Skeletal muscle tissue (tissue), 4 donors: ENCODE results near the gene ADGRG3. TPM values are rescaled to one million over a fixed set of nuclear protein-coding genes. Genes with fewer than 3 reads are reported as not detected.
"Not testable (repeated sequence)": the region's sequence is repeated elsewhere in the genome, so short reads cannot be mapped to it uniquely, and the experiment has no call there.

Experiments used
- H3K27ac ChIP-seq: one replicate; pipeline ENCODE4 v1.7.0; 2013; ENCODE audit warnings: mild to moderate bottlenecking, low read depth, low read length, inconsistent platforms
- H3K27me3 ChIP-seq, 3 donors: one replicate each; pipeline ENCODE4 v1.7.0; 2013; ENCODE audit warnings: low read length in 3 of 3; ENCODE audit not compliant: control insufficient read depth in 3 of 3, insufficient read depth in 3 of 3
- H3K36me3 ChIP-seq, 3 donors: one replicate each; pipeline ENCODE4 v1.7.0; 2013; ENCODE audit warnings: low read length in 3 of 3; ENCODE audit not compliant: control insufficient read depth in 3 of 3, insufficient read depth in 3 of 3
- H3K4me1 ChIP-seq, 3 donors: one replicate each; pipeline ENCODE4 v1.7.0; 2013; ENCODE audit warnings: low read length in 3 of 3, mild to moderate bottlenecking in 3 of 3; ENCODE audit not compliant: control insufficient read depth in 3 of 3, insufficient read depth in 3 of 3
- H3K4me3 ChIP-seq, 3 donors: one replicate each; pipeline ENCODE4 v1.7.0; 2013; ENCODE audit warnings: low read length in 3 of 3
- H3K9ac ChIP-seq, 3 donors: one replicate each; pipeline ENCODE4 v1.7.0; 2013; ENCODE audit warnings: low read length in 3 of 3, mild to moderate bottlenecking in 3 of 3, moderate library complexity in 2 of 3, low read depth in 1 of 3
- H3K9me3 ChIP-seq, 3 donors: one replicate each; pipeline ENCODE4 v1.7.0; 2013; ENCODE audit warnings: low read length in 3 of 3; ENCODE audit not compliant: control insufficient read depth in 3 of 3
- total RNA-seq: library from RNA; depleted of rRNA; stranded (reverse); fragments of >200 nt; gene quantifications from one replicate; pipeline ENCODE4 v1.2.3, GENCODE V29; 2014
- donor health status: Osteomylitis.

Gene ADGRG3
- total RNA-seq, 1 donor from 2014 or later: 0.52 TPM

GRCh38 chr16:57668630-57669475, 747 bp downstream of the ADGRG3 start:
- no peak overlapping the region for H3K4me3 ChIP-seq
- peaks cover 3 to 13% (median 5%) of the 10 kb centered on the region in 3 donors for H3K27me3 ChIP-seq
- no peaks in the 10 kb centered on the region for H3K36me3 ChIP-seq
- H3K9me3 ChIP-seq: no peaks in the 10 kb centered on the region
- no peak overlapping the region for H3K9ac ChIP-seq
- no peak overlapping the region for H3K27ac ChIP-seq
- no peaks in the 10 kb centered on the region for H3K4me1 ChIP-seq

DNA sequence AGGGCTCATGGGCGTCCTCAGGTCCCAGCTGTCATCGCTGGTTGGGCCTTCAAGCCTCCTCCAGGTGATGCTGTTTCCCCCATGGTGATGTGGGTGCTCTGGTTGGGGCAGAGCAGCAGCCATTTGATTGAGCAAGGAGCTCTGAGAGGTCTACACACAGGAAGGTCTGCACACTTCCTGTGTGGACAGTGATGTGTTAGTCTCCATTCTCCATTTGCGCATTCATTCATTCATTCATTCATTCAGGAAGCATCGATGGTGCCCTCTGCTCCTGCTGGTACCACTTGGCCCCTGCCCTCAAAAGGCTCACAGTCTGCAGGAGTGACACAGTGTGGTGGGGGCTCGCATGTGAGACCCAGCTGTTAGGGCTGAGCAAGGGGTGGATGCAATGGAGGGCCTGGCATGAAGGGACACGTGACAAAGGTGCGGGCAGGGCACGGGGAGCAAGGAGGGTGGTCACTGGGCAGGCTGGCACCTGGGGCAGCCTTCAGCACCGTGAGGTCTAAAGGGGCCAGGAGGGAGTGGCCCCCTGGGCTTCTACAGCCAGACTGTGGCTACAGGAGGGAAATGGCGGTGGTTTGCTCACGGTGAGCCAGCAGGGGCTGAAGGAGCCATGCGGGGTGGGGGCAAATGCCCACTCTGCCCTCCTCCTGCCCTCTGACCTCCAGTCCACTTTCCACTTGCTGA, 1.5 kb downstream of the ADGRG3 start:
- peaks cover 3 to 13% (median 5%) of the 10 kb centered on the region in 3 donors for H3K27me3 ChIP-seq
- H3K9me3 ChIP-seq: no peaks in the 10 kb centered on the region
- H3K27ac ChIP-seq: no peak overlapping the region
- no peak overlapping the region for H3K4me3 ChIP-seq
- no peaks in the 10 kb centered on the region for H3K36me3 ChIP-seq
- H3K4me1 ChIP-seq: no peaks in the 10 kb centered on the region
- H3K9ac ChIP-seq: no peak overlapping the region

- no peaks in the 10 kb centered on the region for H3K9me3 ChIP-seq
- H3K27ac ChIP-seq: no peak overlapping the region
- no peak overlapping the region for H3K9ac ChIP-seq
- H3K4me1 ChIP-seq: no peaks in the 10 kb centered on the region
- H3K36me3 ChIP-seq: no peaks in the 10 kb centered on the region
- no peak overlapping the region for H3K4me3 ChIP-seq
- H3K27me3 ChIP-seq: peaks cover 3 to 13% (median 5%) of the 10 kb centered on the region in 3 donors
These were observed 2.1 kb downstream of the ADGRG3 start for GRCh38 chr16:57670196-57670595.

DNA sequence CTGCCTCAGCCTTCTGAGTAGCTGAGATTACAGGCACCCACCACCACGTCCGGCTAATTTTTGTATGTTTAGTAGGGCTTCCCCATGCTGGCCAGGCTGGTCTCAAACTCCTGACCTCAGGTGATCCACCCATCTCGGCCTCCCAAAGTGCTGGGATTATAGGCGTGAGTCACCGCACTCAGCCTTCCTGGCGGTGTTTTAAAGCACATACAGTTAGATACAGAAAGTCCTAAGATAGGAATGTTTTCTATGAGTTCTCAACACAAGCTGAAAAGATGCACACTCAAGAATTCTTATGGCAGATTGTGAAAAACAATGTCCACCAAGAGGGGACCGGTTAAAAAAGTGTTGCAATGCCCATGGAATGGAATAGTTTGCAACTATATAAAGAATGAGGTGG, 3.3 kb downstream of the ADGRG3 start:
- not testable (repeated sequence) for H3K4me3 ChIP-seq, H3K4me1 ChIP-seq, H3K9ac ChIP-seq

GRCh38 chr16:57672416-57672815, 4.3 kb downstream of the ADGRG3 start:
- H3K4me1 ChIP-seq: no peaks in the 10 kb centered on the region
- H3K27ac ChIP-seq: no peak overlapping the region
- no peaks in the 10 kb centered on the region for H3K9me3 ChIP-seq
- H3K9ac ChIP-seq: no peak overlapping the region
- no peak overlapping the region for H3K4me3 ChIP-seq
- H3K27me3 ChIP-seq: peaks cover 3 to 11% (median 5%) of the 10 kb centered on the region in 3 donors
- no peaks in the 10 kb centered on the region for H3K36me3 ChIP-seq

More for the DNA sequence above, 3.3 kb downstream of the ADGRG3 start:
- H3K27ac ChIP-seq, H3K36me3 ChIP-seq, H3K9me3 ChIP-seq: not testable (repeated sequence)
- peaks cover 3 to 13% (median 5%) of the 10 kb centered on the region in 3 donors for H3K27me3 ChIP-seq

- Histone ChIP-seq H3K27ac (no peak overlapping the region), H3K9me3 (no peaks in the 10 kb centered on the region), H3K4me3 (no peak overlapping the region), H3K4me1 (peaks cover 0 to 1% (median 0%) of the 10 kb centered on the region in 3 donors), H3K36me3 (no peaks in the 10 kb centered on the region), H3K9ac (no peak overlapping the region), H3K27me3 (peaks cover 3 to 7% (median 5%) of the 10 kb centered on the region in 3 donors)
These were observed 4.7 kb downstream of the ADGRG3 start for GRCh38 chr16:57672824-57673223.

- Histone ChIP-seq H3K27ac (no peak overlapping the region), H3K4me3 (no peak overlapping the region), H3K36me3 (no peaks in the 10 kb centered on the region), H3K9me3 (no peaks in the 10 kb centered on the region), H3K4me1 (peaks cover 0 to 8% (median 0%) of the 10 kb centered on the region in 3 donors), H3K27me3 (peaks cover 0 to 7% (median 5%) of the 10 kb centered on the region in 3 donors), H3K9ac (no peak overlapping the region)
These were observed 7.8 kb downstream of the ADGRG3 start for GRCh38 chr16:57675741-57676551.

DNA sequence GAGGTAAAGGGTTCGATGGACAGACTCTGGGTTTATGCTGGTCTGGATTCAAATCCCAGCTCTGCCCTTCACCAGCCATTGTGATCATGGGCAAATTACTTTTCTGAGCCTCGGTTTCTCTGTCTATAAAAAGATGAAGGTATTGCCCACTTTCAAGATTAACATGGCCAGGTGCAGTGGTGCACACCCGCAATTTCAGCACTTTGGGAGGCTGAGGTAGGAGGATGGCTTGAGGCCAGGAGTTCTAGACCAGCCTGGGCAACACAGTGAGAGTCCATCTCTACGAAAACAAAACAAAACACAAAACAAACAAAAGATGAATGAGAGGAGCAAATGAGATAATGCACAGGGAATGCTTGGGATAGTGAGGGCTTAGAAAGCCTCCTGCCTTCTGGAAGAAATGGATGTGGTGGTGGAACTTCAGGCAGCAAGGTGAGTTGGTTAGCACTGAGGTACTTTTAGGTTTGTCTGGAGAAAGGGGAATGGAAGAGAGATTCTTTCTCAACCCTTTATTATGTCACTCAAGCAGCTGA, 8.5 kb downstream of the ADGRG3 start:
- no peak overlapping the region for H3K27ac ChIP-seq

GRCh38 chr16:57677622-57678369, 9.7 kb downstream of the ADGRG3 start:
- H3K9me3 ChIP-seq: no peaks in the 10 kb centered on the region
- no peaks in the 10 kb centered on the region for H3K36me3 ChIP-seq
- H3K4me1 ChIP-seq: peaks cover 0 to 8% (median 0%) of the 10 kb centered on the region in 3 donors
- H3K9ac ChIP-seq: no peak overlapping the region
- H3K27ac ChIP-seq: no peak overlapping the region
- H3K27me3 ChIP-seq: peaks cover 0 to 6% (median 4%) of the 10 kb centered on the region in 3 donors
- H3K4me3 ChIP-seq: no peak overlapping the region

More for the DNA sequence above, 8.5 kb downstream of the ADGRG3 start:
- H3K27me3 ChIP-seq: peaks cover 0 to 7% (median 5%) of the 10 kb centered on the region in 3 donors
- H3K36me3 ChIP-seq: no peaks in the 10 kb centered on the region
- H3K9ac ChIP-seq: no peak overlapping the region
- H3K4me3 ChIP-seq: no peak overlapping the region
- H3K9me3 ChIP-seq: no peaks in the 10 kb centered on the region
- peaks cover 0 to 8% (median 0%) of the 10 kb centered on the region in 3 donors for H3K4me1 ChIP-seq
